Loucy (cell line): Measurements from ENCODE around the gene SLC35E3.

ENCODE experiments used
- CTCF ChIP-seq: fragments of 200-600 bp; sonication (generic); conservative IDR thresholded peaks from 2 replicates; pipeline ENCODE4 v1.5.1; 2014; ENCODE audit warnings: mild to moderate bottlenecking, antibody characterized with exemption, low read length
- EZH2phosphoT487 ChIP-seq: fragments of 200-600 bp; IDR thresholded peaks from 2 replicates; pipeline ENCODE4 v1.6.1; 2018; ENCODE audit warnings: antibody characterized with exemption, mild to moderate bottlenecking, moderate library complexity, borderline replicate concordance

GRCh38 chr12:68788554-68789143, 42.7 kb downstream of the SLC35E3 start:
- TF ChIP-seq CTCF (no peak), EZH2phosphoT487 (no peak)
